Epithelial cell of prostate (primary cell): ENCODE data around the gene ADGRD1.

Experiments
- DNase-seq: peaks from one replicate; pipeline ENCODE4 v3.0.0-alpha.2; 2011; ENCODE audit warnings: low read depth, low spot score
- H3K27ac ChIP-seq: fragments of 450-650 bp; 2 replicates; pipeline ENCODE4 v1.5.1; 2017; ENCODE audit warnings: mild to moderate bottlenecking

The ADGRD1 gene

DNA sequence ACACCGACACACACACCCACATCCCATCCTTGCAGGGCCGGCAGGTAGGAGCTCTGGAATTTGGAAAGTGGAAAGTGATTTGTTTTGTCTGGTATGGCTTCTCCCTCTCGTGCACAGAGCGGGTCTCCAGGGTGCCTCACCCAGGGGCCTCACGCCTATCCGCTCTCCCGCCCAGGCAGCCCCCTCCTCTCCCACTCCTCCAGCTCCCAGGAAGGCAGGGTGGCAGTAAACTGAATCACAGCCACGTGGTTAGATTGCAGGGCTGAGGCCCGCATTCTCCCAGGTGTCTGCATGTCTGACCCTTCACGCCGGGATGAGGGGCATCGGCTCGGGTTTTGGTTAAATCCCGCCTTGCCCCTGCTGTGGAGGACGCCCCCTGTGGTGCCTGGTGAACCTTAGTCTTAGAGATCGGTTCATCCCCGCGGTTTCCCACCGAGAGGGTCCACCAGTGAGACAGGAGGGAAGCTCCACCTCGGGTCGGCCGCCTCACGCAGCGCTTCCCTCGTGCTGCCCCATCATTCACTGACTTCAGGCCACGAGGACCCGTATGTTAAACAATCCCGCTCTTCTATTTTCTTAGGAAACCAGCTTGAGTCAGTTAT, 64.4 kb downstream of the ADGRD1 start:
- no peak for DNase-seq

DNA sequence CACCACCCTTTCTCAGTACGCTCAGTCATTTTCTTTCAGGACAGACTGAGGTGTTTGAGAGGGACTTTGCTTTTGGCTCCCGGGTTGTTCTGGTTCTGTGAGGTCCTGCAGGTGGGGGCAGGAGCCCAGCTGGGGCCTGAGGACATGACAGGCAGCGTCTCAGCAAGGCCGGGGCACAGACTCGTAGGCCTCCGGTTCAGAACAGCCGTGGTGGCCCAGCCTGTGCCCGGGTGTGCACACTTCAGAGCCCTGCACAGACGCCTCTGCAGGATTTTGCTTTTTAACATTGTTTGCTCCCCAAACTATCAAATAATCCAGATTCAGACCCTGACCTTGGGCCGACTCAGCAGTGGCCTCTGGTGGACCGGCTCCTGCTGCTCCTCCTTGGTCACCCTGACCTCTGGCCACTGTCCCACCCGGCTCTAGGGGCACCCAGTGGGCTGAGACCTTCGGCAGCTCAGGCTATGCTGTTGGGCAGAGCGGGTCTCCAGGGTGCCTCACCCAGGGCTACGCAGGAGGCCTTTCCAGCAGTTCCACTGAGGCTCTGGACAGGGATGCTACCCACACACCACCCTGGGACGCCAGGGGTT, 65.2 kb downstream of the ADGRD1 start:
- H3K27ac ChIP-seq = no peak overlapping the region
- DNase-seq = no peak

More for the DNA sequence above, 64.4 kb downstream of the ADGRD1 start:
- no peak overlapping the region for H3K27ac ChIP-seq

DNA sequence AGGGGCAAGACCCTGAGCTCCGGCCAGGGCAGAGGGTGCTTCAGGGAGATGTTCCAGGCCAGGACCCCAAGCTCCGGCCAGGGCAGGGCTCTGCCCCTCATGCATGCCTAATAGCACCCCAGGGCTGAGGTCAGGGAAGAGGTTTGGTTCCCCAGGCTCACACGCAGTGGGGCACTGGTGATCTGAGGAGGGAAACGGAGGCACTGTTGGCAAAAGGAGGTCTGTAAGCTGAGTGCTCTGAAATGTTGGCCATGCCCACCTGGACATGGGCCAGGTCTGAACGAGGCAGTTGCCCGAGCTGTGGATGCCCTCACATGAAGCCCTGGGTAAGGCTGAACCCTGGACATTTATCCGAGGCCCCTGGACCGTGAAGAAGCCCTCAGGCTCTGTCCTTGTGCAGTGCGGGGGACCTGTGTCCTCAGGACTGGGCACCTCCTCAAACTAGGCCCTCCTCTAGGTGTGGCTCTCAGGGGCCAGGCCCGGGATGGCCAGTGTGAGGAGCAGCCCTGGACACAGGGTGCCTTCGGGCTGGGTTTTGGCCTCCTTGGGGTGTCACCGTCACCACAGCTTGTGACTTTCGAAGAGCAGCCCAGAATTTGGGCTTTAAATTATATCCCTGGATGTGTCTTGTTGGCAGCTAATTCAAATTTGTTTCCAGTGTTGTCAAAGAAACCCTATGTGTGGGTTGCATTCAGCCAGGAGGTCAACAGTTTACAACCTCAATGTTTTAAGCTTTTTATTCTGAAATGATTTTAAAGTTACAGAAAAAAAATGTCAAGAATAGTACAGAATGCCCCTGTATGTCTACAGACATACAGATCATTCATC, 66.8 kb downstream of the ADGRD1 start:
- no peak for DNase-seq
- no peak overlapping the region for H3K27ac ChIP-seq

DNA sequence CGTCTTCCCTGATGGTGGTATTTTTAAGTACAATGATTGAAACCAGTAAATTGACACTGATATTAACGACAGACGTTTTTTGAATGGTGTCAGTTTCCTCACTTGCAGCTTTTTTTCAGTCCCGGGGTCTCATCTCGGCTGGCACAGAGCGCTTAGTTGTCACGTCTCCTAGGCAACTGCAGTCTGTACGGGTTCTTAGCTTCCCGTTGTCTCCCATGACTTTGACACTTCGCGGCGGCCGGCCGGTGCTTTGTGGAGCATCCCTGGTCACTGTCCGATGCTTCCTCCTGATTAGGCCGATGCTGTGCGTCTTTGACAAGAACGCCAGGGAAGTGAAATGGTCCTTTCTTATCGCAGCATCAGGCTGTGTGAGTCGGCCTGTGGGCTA, 67.4 kb downstream of the ADGRD1 start:
- H3K27ac ChIP-seq = no peak overlapping the region
- no peak for DNase-seq

DNA sequence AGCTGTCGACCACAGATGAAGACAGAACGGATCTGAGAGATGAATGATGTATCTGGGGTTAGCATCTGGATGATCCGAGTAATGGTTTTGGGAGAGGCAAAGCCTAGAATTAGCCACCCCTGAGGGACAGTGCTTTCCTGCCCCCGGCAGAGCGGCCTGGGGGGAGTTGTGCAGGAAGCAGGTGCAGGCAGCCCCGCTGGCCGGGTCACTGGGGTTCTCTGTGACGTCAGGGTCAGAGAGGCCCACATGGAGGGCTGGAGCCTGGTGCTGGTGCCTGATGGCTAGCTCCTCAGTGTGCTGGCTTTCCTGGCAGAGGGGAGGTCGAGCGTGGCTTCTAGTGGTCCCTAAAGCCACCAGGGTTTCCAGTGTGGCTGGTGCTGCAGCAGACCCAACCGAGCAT, 70.3 kb downstream of the ADGRD1 start:
- no peak overlapping the region for H3K27ac ChIP-seq
- DNase-seq = no peak

- no peak overlapping the region for H3K27ac ChIP-seq
- no peak for DNase-seq
Measured at GRCh38 chr12:131024721-131025120, 71.0 kb downstream of the ADGRD1 start.

DNA sequence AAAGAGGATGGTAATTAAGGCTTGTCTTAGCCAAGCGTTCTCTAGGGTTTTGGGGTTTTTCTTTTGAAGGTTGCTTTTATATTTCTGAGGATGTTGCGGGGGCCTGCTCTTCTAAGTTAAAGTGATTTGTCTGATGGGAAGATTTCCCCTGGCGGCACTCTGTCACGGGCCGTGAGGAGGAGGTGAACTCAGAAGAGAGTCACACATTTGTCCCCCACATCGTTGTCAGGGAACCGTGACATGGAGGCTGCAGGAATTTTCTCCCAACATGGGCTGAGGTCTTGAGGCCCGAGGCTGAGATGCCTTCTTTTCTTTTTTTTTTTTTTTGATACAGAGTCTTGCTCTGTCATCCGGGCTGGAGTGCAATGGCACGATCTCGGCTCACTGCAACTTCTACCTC, 71.5 kb downstream of the ADGRD1 start:
- H3K27ac ChIP-seq = no peak overlapping the region
- DNase-seq = no peak

DNA sequence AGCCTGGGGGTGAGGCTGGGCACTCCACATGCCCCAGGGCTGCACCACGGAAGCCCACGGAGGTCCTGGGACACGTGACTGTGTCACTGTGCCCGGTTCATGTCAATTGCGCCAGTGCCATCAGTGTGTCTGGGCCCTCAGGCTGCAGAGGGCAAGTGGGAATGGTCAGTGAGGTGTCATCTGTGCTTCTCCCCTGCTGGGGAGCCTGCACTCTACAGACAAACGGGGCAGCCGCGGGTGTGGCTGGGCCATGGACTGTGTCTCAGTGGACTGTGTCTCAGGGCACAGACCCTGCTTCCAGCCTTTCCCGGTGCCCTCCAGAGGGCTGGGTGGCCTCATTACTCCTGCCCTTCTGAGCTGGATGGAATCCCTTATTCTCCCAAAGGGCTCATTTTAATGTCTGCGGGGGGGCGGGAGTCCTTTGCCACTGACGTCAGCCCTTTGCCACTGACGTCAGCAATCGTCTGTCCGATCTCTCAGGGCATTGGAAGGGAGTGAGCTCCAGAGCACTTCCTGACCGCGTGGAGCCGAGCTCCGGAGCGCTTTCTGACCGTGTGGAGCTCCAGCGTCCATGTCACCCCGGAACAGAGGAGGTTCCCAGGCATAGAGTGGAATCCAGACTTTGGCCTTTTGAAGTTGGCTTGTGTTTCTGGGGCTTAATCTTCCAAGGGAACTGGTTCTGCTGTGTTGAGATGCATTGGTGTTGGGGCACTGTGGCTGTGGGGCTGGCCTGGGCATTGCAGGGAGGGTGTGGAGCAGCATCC, 72.4 kb downstream of the ADGRD1 start:
- DNase-seq = no peak
- H3K27ac ChIP-seq = no peak overlapping the region

GRCh38 chr12:131026754-131027153, 73.0 kb downstream of the ADGRD1 start:
- no peak for DNase-seq

GRCh38 chr12:131027264-131027663, 73.6 kb downstream of the ADGRD1 start:
- H3K27ac ChIP-seq = no peak overlapping the region
- DNase-seq = no peak

More at GRCh38 chr12:131026754-131027153, 73.0 kb downstream of the ADGRD1 start:
- no peak overlapping the region for H3K27ac ChIP-seq

- DNase-seq = no peak
- no peak overlapping the region for H3K27ac ChIP-seq
Measured at GRCh38 chr12:131027876-131028586, 74.3 kb downstream of the ADGRD1 start.

GRCh38 chr12:131028587-131029338, 75.1 kb downstream of the ADGRD1 start:
- H3K27ac ChIP-seq = no peak overlapping the region

GRCh38 chr12:131030472-131031328, 77.0 kb downstream of the ADGRD1 start:
- DNase-seq = no peak
- H3K27ac ChIP-seq = no peak overlapping the region

More at GRCh38 chr12:131028587-131029338, 75.1 kb downstream of the ADGRD1 start:
- DNase-seq = no peak

DNA sequence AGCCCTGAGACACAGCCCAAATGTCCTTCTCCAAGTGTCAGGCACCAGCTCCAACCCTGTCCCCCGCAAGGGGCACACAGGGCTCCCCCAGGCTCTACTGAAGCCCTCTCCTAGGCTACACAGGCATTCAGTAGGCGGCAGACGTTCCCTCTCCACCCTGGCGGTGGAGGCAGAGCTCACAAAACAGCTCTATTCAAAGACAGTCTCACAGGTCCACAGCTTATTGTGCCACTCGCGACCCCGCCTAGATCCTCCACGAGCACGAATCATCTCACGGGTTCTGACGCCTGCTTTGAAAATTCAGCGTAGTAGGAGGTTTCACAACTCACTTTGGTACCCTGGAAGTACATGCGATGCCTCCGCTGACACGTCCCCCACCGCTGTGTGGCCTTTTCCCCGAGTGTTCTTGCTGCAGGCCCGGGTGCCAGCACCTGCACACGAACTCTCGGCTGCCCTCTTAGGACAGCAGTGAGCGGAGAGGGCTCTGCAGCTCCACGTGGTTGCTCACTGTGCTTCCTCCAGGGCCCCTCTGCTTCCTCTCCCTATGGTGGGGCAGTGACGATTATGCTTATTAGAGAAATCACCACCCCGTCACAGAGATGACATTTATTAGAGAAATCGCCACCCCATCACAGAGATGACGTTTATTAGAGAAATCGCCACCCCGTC, 78.5 kb downstream of the ADGRD1 start:
- no peak overlapping the region for H3K27ac ChIP-seq
- no peak for DNase-seq

DNA sequence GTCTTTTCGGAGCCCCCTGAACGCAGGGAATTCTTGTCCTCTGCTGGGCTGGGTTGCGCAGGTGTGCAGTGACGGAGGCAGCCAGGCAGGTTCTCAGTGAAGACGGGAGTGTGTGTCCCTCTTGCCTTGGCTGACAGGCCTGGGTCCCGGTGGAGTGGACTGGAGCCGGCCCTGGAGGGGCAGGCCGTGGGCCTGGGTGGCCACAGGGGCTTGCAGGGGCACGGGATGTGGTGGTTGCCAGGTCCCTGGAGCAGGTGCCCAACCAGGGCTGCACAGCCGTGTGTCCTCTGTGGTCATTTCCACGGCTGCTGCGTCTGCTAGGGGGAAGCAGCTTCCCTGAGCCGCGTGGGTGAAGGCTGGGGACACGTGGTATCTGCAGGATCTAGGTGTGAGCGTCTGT, 79.8 kb downstream of the ADGRD1 start:
- H3K27ac ChIP-seq = no peak overlapping the region
- DNase-seq = no peak

DNA sequence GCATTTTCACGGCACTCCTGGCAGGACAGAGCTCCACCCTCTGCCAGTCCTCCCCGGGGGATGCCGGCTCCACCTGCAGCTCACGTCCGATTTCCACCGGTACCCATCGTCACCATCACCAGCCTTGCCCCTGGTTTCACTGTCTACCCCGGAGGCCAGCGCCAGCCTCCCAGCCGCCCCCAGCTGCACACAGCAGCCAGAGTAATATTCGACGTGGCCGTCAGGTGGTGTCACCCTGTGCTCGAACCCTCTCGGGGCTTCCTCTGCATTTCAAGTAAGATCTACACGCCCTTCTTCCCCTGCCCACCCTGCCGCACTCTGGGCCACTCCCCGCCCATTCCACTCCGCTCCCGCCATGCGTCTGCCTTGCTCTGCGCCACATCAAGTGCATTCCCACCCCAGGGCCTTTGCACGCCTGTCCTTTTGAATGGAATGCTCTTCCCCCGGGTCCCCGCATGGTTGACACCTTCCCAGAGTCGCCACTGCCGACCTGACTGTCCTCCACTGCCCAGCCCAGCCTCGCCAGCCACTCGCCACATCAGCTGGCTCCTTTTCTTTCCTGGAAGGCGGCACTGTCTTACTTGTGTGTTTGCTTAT, 80.3 kb downstream of the ADGRD1 start:
- DNase-seq = no peak
- no peak overlapping the region for H3K27ac ChIP-seq

GRCh38 chr12:131034631-131035244, 81.0 kb downstream of the ADGRD1 start:
- no peak overlapping the region for H3K27ac ChIP-seq
- DNase-seq = no peak
